Ascending aorta (tissue), 2 donors: Measurements from ENCODE around the gene RPN1. TPM values are rescaled to one million over a fixed set of nuclear protein-coding genes. Genes with fewer than 3 reads are reported as not detected.
"Not testable (repeated sequence)": the region's sequence is repeated elsewhere in the genome, so short reads cannot be mapped to it uniquely, and the experiment has no call there.

Experiments
- DNase-seq, 2 donors: peaks; one replicate each; pipeline ENCODE4 v3.0.0-alpha.2; 2019; ENCODE audit warnings: low spot score in 2 of 2
- H3K27ac ChIP-seq, 2 donors: fragments of 200-600 bp; sonication (generic); one replicate each; pipeline ENCODE4 v1.5.1; 2016 to 2017; ENCODE audit warnings: mild to moderate bottlenecking in 1 of 2
- H3K27me3 ChIP-seq: fragments of 200-600 bp; sonication (generic); one replicate; pipeline ENCODE4 v1.5.1; 2017
- H3K36me3 ChIP-seq, 2 donors: fragments of 200-600 bp; sonication (generic); one replicate each; pipeline ENCODE4 v1.5.1; 2016
- H3K4me1 ChIP-seq, 2 donors: fragments of 200-600 bp; sonication (generic); one replicate each; pipeline ENCODE4 v1.5.1; 2016 to 2017; ENCODE audit warnings: mild to moderate bottlenecking in 1 of 2
- H3K4me3 ChIP-seq, 2 donors: fragments of 200-600 bp; sonication (generic); one replicate each; pipeline ENCODE4 v1.5.1; 2016 to 2017; ENCODE audit warnings: mild to moderate bottlenecking in 1 of 2
- H3K9me3 ChIP-seq, 2 donors: fragments of 200-600 bp; sonication (generic); one replicate each; pipeline ENCODE4 v1.5.1; 2016
- CTCF ChIP-seq, 3 experiments: fragments of 200-600 bp in 2 of 3; fragments of 450-650 bp in 1 of 3; sonication (generic) in 2 of 3; IDR thresholded peaks; one replicate each; pipeline ENCODE4 v1.5.1; 2016 to 2019; ENCODE audit warnings: antibody characterized with exemption in 3 of 3, mild to moderate bottlenecking in 1 of 3, moderate library complexity in 1 of 3
- intact Hi-C: fragments of 100-400 bp; cut with DNase I; formaldehyde crosslinking; loops from one replicate; pipeline ENCODE4 v1.15.1; 2023
- total RNA-seq: library from RNA; depleted of rRNA; stranded (reverse); fragments of >200 nt; gene quantifications from one replicate; pipeline ENCODE4 v1.1.0, GENCODE V29; 2016

RPN1 gene
- total RNA-seq, 1 donor from 2014 or later = 226 TPM

DNA sequence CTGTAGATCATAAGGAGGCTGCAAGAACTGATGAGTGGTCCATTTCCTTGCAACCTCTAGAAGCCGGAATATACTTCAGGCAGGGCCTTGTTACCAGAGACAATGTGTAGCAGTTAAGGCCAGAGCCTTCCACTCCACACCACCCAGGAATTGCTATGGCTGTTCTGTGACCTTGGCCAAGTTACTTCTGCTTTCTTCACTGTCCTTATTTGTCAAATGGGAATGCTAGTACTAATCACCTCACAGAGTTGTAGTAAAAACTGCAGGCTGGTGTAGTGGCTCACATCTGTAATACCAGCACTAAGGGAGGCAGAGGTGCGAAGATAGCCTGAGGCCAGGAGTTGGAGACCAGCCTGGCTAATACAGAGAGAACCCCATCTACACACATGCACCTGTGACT is 28.7 kb upstream of the RPN1 start:
- DNase-seq = no peak
- H3K27ac ChIP-seq = no peak overlapping the region
- intact Hi-C loops = no loop called here
- TF ChIP-seq CTCF (IDR thresholded peaks at IDR 0.05) = no peak
- no peaks in the 10 kb centered on the region for H3K4me1 ChIP-seq
- no peaks in the 10 kb centered on the region for H3K36me3 ChIP-seq
- H3K27me3 ChIP-seq = no peaks in the 10 kb centered on the region
- H3K9me3 ChIP-seq = no peaks in the 10 kb centered on the region
- H3K4me3 ChIP-seq = no peak overlapping the region

DNA sequence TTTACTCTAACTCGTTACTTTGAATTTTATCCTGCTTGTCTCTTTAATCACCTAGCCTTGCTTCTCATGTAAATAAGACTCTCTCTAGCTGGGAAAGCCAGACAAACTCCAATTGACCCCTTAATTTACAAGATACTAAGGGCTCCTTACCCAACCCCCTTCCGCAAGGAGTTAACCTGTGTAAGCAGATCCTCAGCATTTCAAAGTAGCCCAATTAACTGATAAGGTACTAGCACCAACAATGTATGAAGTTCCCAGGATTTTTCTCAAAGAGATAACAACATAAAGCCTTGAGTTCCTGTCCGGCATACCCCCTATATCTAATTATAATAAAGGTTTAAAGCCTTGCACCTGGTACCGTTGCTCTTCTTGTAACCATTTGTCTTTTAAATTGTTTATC is 25.2 kb upstream of the RPN1 start:
- H3K27me3 ChIP-seq, DNase-seq, H3K36me3 ChIP-seq, H3K27ac ChIP-seq, intact Hi-C loops, H3K9me3 ChIP-seq, H3K4me1 ChIP-seq, H3K4me3 ChIP-seq: not testable (repeated sequence)

- no peaks in the 10 kb centered on the region for H3K4me1 ChIP-seq
- H3K4me3 ChIP-seq = no peak overlapping the region
- no peaks in the 10 kb centered on the region for H3K9me3 ChIP-seq
- TF ChIP-seq CTCF (IDR thresholded peaks at IDR 0.05) = no peak
- no peak for DNase-seq
- no peaks in the 10 kb centered on the region for H3K36me3 ChIP-seq
- intact Hi-C loops = no loop called here
- no peak overlapping the region for H3K27ac ChIP-seq
- no peaks in the 10 kb centered on the region for H3K27me3 ChIP-seq
Observed at GRCh38 chr3:128674161-128674784, 23.7 kb upstream of the RPN1 start.

DNA sequence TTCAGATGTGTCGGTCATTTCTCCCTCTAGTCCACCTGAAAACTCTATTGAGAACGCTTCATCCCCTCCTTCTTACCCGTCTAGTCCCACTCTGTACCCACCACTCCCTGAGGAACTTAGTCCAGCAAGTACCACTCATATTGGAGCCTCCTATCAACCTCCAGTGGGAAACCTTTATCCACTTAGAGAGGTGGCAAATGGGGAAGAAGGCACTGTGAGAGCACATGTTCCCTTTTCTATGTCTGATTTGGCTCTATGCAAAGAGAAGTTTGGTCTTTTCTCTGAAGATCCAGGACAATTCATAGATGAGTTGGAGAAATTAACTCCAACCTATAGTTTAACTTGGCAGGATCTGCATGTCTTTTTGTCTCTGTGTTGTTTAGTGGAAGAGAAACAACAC is 17.0 kb upstream of the RPN1 start:
- Histone ChIP-seq H3K4me1 (no peaks in the 10 kb centered on the region), H3K27me3 (no peaks in the 10 kb centered on the region), H3K36me3 (no peaks in the 10 kb centered on the region), H3K4me3 (no peak overlapping the region), H3K27ac (no peak overlapping the region), H3K9me3 (no peaks in the 10 kb centered on the region)
- TF ChIP-seq CTCF (IDR thresholded peaks at IDR 0.05) = no peak
- intact Hi-C loops = no loop called here
- no peak for DNase-seq

GRCh38 chr3:128665362-128666021 is 14.9 kb upstream of the RPN1 start:
- no peaks in the 10 kb centered on the region for H3K9me3 ChIP-seq
- no peaks in the 10 kb centered on the region for H3K36me3 ChIP-seq
- H3K4me3 ChIP-seq = no peak overlapping the region
- no peaks in the 10 kb centered on the region for H3K27me3 ChIP-seq
- no peak for DNase-seq
- H3K4me1 ChIP-seq = no peaks in the 10 kb centered on the region
- TF ChIP-seq CTCF (IDR thresholded peaks at IDR 0.05) = no peak
- intact Hi-C loops = no loop called here
- H3K27ac ChIP-seq = no peak overlapping the region

- Histone ChIP-seq H3K36me3 (no peaks in the 10 kb centered on the region), H3K27me3 (no peaks in the 10 kb centered on the region), H3K4me1 (no peaks in the 10 kb centered on the region), H3K9me3 (no peaks in the 10 kb centered on the region), H3K4me3 (no peak overlapping the region), H3K27ac (no peak overlapping the region)
- no peak for DNase-seq
- intact Hi-C loops = no loop called here
- no peak for TF ChIP-seq CTCF (IDR thresholded peaks at IDR 0.05)
Observed at GRCh38 chr3:128663151-128663550, 12.5 kb upstream of the RPN1 start.
